Left ventricle myocardium inferior (tissue), 1 donor: ENCODE measurements around the gene TMEM109. TPM values are rescaled to one million over a fixed set of nuclear protein-coding genes. Genes with fewer than 3 reads are reported as not detected.

Source experiments
- DNase-seq: peaks from one replicate; pipeline ENCODE4 v3.0.0-alpha.2; 2020
- H3K27ac ChIP-seq: fragments of 200-600 bp; replicated peaks from 2 replicates; pipeline ENCODE4 v1.8.0; 2021
- H3K27me3 ChIP-seq: fragments of 200-600 bp; 2 replicates; pipeline ENCODE4 v1.8.0; 2021; ENCODE audit warnings: low read depth
- H3K36me3 ChIP-seq: fragments of 200-600 bp; 2 replicates; pipeline ENCODE4 v1.8.0; 2021
- H3K4me1 ChIP-seq: fragments of 200-600 bp; 2 replicates; pipeline ENCODE4 v1.8.0; 2021
- H3K4me3 ChIP-seq: fragments of 200-600 bp; 2 replicates; pipeline ENCODE4 v1.8.0; 2021; ENCODE audit warnings: mild to moderate bottlenecking, moderate library complexity
- H3K9me3 ChIP-seq: fragments of 200-600 bp; replicated peaks from 2 replicates; pipeline ENCODE4 v1.8.0; 2021
- intact Hi-C: fragments of 100-400 bp; cut with micrococcal nuclease; formaldehyde crosslinking; loops from one replicate; pipeline ENCODE4 v1.11.0; 2022
- total RNA-seq: library from RNA; stranded (reverse); fragmentation: NEBNext Ultra II Directional; extraction: Animal tissue kit (Norgen Biotek cat#: 25700); gene quantifications from one replicate; pipeline ENCODE4 v1.2.1, GENCODE V29; 2021
- TF ChIP-seq, protein P1 (sequence below): fragments of 200-600 bp; IDR thresholded peaks from 2 replicates; pipeline ENCODE4 v1.8.0; 2021; ENCODE audit warnings: antibody characterized with exemption, mild to moderate bottlenecking, borderline replicate concordance
- donor health status: DM: no; HTN: yes; CAD: no; lungs with severe emphysema.

TMEM109 gene
- total RNA-seq, 1 donor from 2014 or later: 86.7 TPM

DNA sequence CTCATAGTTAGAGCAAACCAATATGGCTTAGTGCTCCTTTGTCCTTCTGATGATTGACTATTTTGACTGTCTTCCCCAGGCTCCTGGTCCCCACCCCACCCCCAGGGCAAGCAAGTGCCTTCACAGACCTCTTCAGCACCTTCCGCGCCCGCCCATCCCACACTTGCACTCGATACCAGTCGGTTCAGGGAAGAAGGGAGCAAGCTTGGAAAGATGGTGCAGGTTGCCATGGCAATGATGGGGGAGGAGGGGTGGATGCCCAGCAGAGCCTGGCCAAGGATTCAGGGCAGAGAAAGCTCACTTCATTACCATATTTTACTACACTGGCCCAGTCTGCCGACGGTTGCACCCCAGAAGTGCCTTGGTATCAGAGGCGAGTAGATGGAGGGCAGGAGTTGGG, 12.5 kb downstream of the TMEM109 start:
- peaks cover 24% of the 10 kb centered on the region for H3K36me3 ChIP-seq

DNA sequence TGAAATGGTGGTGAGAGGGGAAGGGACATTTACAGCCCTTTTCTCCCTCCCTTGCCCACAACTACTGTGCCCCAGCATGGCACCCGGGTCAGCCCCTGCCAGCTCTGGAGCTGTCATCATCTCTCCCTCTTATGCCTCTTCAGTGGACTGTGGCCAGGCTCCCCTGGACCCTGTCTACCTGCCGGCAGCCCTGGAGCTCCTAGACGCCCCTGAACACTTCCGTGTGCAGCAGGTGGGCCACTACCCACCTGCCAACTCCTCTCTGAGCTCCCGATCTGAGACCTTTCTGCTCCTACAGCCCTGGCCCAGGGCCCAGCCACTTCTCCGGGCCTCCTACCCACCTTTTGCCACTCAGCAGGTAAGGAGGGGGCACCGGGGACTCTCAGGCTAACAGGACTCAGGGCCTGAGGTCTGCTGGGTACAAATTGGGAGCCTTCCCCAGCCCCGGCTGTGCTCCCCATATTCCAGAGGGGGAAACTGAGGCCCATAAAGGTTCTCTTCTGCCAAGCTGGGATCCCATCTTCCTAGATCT, 13.2 kb downstream of the TMEM109 start:
- TF ChIP-seq, protein P1, sequence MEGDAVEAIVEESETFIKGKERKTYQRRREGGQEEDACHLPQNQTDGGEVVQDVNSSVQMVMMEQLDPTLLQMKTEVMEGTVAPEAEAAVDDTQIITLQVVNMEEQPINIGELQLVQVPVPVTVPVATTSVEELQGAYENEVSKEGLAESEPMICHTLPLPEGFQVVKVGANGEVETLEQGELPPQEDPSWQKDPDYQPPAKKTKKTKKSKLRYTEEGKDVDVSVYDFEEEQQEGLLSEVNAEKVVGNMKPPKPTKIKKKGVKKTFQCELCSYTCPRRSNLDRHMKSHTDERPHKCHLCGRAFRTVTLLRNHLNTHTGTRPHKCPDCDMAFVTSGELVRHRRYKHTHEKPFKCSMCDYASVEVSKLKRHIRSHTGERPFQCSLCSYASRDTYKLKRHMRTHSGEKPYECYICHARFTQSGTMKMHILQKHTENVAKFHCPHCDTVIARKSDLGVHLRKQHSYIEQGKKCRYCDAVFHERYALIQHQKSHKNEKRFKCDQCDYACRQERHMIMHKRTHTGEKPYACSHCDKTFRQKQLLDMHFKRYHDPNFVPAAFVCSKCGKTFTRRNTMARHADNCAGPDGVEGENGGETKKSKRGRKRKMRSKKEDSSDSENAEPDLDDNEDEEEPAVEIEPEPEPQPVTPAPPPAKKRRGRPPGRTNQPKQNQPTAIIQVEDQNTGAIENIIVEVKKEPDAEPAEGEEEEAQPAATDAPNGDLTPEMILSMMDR: no peak
- no peak overlapping the region for H3K27ac ChIP-seq
- H3K27me3 ChIP-seq: peaks cover 28% of the 10 kb centered on the region
- DNase-seq: no peak
- H3K4me1 ChIP-seq: peaks cover 26% of the 10 kb centered on the region
- no peak overlapping the region for H3K4me3 ChIP-seq
- H3K9me3 ChIP-seq: no peaks in the 10 kb centered on the region
- H3K36me3 ChIP-seq: peaks cover 17% of the 10 kb centered on the region
- intact Hi-C loops: no loop called here

More for the DNA sequence above, 12.5 kb downstream of the TMEM109 start:
- no peak overlapping the region for H3K4me3 ChIP-seq
- peaks cover 28% of the 10 kb centered on the region for H3K27me3 ChIP-seq
- intact Hi-C loops: no loop called here
- peaks cover 26% of the 10 kb centered on the region for H3K4me1 ChIP-seq
- TF ChIP-seq, protein P1: no peak
- no peak for DNase-seq
- no peaks in the 10 kb centered on the region for H3K9me3 ChIP-seq
- no peak overlapping the region for H3K27ac ChIP-seq

DNA sequence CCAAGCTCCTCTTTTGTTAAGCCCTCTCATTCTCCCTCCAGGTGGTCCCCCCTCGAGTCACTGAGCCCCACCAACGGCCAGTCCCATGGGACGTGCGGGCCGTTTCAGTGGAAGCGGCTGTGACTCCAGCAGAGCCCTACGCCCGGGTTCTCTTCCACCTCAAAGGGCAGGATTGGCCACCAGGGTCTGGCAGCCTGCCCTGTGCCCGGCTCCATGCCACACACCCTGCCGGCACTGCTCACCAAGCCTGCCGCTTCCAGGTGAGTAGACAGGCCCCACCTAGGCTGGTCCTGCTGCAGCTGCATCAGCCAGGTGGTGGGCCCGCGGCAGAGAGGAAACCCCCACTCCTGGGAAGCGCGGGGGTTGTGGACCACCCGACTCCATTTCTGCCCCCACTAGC, 13.6 kb downstream of the TMEM109 start:
- H3K36me3 ChIP-seq: peaks cover 13% of the 10 kb centered on the region
- TF ChIP-seq, protein P1: no peak
- H3K27me3 ChIP-seq: peaks cover 28% of the 10 kb centered on the region
- peaks cover 26% of the 10 kb centered on the region for H3K4me1 ChIP-seq
- H3K4me3 ChIP-seq: no peak overlapping the region
- intact Hi-C loops: no loop called here
- DNase-seq: no peak
- no peaks in the 10 kb centered on the region for H3K9me3 ChIP-seq
- no peak overlapping the region for H3K27ac ChIP-seq

DNA sequence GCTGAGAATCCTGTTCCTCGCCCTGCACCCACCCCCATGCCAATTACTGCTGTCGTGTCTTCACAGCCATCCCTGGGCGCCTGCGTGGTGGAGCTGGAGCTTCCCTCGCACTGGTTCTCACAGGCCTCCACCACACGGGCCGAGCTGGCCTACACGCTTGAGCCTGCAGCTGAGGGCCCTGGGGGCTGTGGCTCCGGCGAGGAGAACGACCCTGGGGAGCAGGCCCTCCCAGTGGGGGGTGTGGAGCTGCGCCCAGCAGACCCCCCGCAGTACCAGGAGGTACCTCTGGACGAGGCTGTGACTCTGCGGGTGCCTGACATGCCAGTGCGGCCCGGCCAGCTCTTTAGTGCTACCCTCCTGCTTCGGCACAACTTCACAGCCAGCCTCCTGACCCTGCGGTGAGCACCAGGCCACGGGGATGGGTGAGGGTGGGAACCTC, 14.6 kb downstream of the TMEM109 start:
- TF ChIP-seq, protein P1: no peak
- H3K36me3 ChIP-seq: peaks cover 6% of the 10 kb centered on the region
- H3K4me1 ChIP-seq: peaks cover 24% of the 10 kb centered on the region
- DNase-seq: no peak
- H3K9me3 ChIP-seq: no peaks in the 10 kb centered on the region
- intact Hi-C loops: no loop called here
- no peak overlapping the region for H3K27ac ChIP-seq
- peaks cover 28% of the 10 kb centered on the region for H3K27me3 ChIP-seq
- H3K4me3 ChIP-seq: no peak overlapping the region

DNA sequence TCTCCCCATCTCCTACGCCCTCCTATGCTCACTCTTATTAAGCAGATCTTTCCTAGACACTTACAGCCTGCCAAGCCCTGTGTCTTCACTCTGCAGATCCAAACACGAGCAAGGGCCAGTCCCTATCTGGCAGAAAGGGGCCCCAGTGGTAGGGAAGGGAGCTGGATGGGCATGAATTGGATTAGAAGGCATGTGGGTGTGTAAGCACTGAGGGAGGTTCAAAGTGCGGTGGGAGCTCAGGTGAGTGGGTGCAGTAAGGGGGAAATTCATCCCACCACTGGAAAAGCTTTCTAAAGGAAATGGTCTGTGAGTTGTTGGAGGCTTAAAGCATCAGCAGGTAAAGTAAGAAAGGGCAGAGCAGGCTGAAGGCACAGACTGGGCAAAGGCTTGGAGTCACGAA, 15.8 kb downstream of the TMEM109 start:
- no peak for DNase-seq
- H3K27ac ChIP-seq: no peak overlapping the region
- H3K4me1 ChIP-seq: peaks cover 12% of the 10 kb centered on the region
- peaks cover 6% of the 10 kb centered on the region for H3K36me3 ChIP-seq
- no peak overlapping the region for H3K4me3 ChIP-seq
- H3K27me3 ChIP-seq: peaks cover 24% of the 10 kb centered on the region
- H3K9me3 ChIP-seq: no peaks in the 10 kb centered on the region
- TF ChIP-seq, protein P1: no peak
- intact Hi-C loops: no loop called here
